GM23248 (cell line): ENCODE results near the gene MAGEB17.

Experiments used
- EZH2 ChIP-seq: fragments of 200-600 bp; sonication (generic); IDR thresholded peaks from 2 replicates; pipeline ENCODE4 v1.6.1; 2018; ENCODE audit warnings: antibody characterized with exemption, mild to moderate bottlenecking; ENCODE audit not compliant: insufficient read depth, poor library complexity, severe bottlenecking
- EZH2phosphoT487 ChIP-seq: fragments of 200-600 bp; sonication (generic); IDR thresholded peaks from 2 replicates; pipeline ENCODE4 v1.6.1; 2018; ENCODE audit warnings: antibody characterized with exemption, moderate library complexity, mild to moderate bottlenecking, low read depth; ENCODE audit not compliant: insufficient read depth

DNA sequence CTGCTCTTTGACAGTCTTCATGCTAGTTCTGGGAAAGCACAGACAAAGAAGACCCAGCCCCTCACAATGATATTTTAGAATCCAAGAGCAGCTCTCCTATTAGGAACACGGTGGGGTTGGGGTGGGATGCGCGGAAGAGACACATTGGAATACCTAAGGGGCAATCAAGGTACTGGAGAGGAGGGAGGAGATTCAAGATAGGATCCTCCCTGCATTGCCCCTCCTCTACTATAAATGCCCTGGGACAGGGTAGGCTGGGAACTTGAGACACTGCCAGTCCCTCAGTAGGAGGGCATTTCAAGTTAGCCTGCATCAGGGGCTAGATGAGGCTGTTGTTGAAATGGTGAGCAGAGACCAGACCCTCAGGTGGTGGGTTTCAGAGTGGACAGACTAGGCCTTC, 5.1 kb downstream of the MAGEB17 start:
- TF ChIP-seq EZH2 (no peak), EZH2phosphoT487 (no peak)
